ENCODE data around the gene SESN1.

Gene SESN1

DNA sequence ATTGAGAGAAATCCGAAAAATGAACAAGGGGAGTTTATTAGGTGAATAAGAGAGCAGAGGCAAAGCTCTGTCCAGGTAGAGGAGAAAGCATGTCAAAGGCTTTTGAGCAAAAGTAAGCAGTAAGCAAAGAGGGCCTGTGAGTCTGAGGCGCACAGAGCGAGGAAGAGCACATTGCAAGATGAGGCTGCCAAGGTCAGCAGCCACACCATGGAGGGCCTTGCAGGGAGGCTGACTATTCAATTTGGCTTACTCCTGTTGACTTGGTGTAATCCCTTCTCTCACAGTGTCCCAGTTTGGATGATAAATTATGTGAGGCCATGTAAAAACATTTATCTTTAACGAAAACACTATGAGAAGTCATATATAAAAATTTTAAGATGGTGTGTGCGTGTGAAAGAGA is 32.4 kb downstream of the SESN1 start:
- no peak for DNase-seq (ENCODE audit: extremely low read depth in 1 of 2, low read depth in 1 of 2)

- DNase-seq (ENCODE audit: extremely low read depth in 1 of 2, low read depth in 1 of 2): no peak
Observed at GRCh38 chr6:109060571-109060970, 34.1 kb downstream of the SESN1 start.

- no peak for DNase-seq (ENCODE audit: extremely low read depth in 1 of 2, low read depth in 1 of 2)
Observed at GRCh38 chr6:109059571-109060021, 35.0 kb downstream of the SESN1 start.

- DNase-seq (ENCODE audit: extremely low read depth in 1 of 2, low read depth in 1 of 2): no peak
Observed at GRCh38 chr6:109059153-109059552, 35.5 kb downstream of the SESN1 start.

GRCh38 chr6:109058620-109059019 is 36.0 kb downstream of the SESN1 start:
- no peak for DNase-seq (ENCODE audit: extremely low read depth in 1 of 2, low read depth in 1 of 2)

GRCh38 chr6:109056661-109057060 is 38.0 kb downstream of the SESN1 start:
- DNase-seq (ENCODE audit: extremely low read depth in 1 of 2, low read depth in 1 of 2): no peak

DNA sequence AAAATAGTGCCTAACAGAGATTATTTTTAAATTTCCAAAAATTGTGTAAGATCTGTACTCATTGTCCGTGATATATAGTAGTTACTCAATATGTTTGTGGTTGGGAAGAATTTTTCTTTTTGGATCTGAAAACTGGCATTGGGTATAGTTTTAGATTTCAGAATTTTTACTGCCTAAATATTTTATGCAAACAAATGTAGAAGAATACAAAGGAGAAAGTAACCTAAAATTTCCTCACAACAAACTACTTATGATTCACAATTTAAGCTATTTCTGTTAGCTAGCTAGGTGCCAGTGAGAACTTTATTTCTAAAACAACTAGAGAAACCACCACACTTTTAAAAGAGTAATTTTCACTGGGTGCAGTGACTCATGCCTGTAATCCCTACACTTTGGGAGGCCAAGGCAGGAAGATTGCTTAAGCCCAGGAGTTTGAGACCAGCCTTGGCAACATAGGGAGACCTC is 38.8 kb downstream of the SESN1 start:
- DNase-seq (ENCODE audit: extremely low read depth in 1 of 2, low read depth in 1 of 2): no peak

DNA sequence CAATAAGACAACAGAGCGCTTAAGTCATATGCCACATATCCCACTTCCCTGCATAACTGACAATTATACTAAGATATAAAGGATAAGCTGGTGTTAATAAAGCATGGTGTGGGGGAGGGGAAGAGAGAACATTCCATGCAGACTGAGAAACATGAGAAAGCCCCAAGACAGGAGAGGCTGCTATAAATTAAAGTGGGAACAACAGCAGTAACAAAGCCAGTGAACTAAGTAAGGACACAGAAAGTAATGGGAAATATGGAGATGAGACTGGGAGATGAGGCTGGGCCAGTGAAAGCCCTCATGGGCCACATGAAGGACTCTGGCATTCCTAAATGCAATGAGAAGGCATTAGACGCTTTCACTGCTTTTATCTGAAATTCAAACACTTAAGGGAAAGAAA is 41.3 kb downstream of the SESN1 start:
- DNase-seq (ENCODE audit: extremely low read depth in 1 of 2, low read depth in 1 of 2): no peak

- no peak for DNase-seq (ENCODE audit: extremely low read depth in 1 of 2, low read depth in 1 of 2)
Observed at GRCh38 chr6:109052852-109053251, 41.8 kb downstream of the SESN1 start.

GRCh38 chr6:109052018-109052651 is 42.5 kb downstream of the SESN1 start:
- DNase-seq (ENCODE audit: extremely low read depth in 1 of 2, low read depth in 1 of 2): no peak

- no peak for DNase-seq (ENCODE audit: extremely low read depth in 1 of 2, low read depth in 1 of 2)
Observed at GRCh38 chr6:109051301-109052017, 43.2 kb downstream of the SESN1 start.

GRCh38 chr6:109050447-109051102 is 44.1 kb downstream of the SESN1 start:
- DNase-seq (ENCODE audit: extremely low read depth in 1 of 2, low read depth in 1 of 2): no peak

GRCh38 chr6:109050012-109050411 is 44.6 kb downstream of the SESN1 start:
- no peak for DNase-seq (ENCODE audit: extremely low read depth in 1 of 2, low read depth in 1 of 2)

GRCh38 chr6:109048670-109049415 is 45.8 kb downstream of the SESN1 start:
- no peak for DNase-seq (ENCODE audit: extremely low read depth in 1 of 2, low read depth in 1 of 2)

DNA sequence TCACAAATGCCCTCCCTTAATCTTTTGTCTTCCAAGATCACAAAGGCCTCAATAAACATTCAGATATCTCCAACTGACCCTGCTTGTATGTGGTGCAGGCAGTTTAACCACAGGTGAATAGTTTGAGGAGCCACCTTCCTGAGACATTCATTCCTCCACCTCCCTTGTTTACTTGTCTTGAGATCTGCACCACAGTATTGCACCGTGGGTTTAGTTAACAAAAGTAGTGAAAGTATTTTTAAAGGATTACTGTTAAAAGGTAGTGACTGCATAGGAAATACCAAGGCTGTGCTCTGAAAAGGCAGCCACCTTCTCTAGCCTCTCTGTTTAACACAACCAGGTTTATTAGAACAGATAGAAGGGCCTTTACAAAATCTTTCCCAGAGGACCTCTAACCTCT is 46.5 kb downstream of the SESN1 start:
- no peak for DNase-seq (ENCODE audit: extremely low read depth in 1 of 2, low read depth in 1 of 2)

- no peak for DNase-seq (ENCODE audit: extremely low read depth in 1 of 2, low read depth in 1 of 2)
Observed at GRCh38 chr6:109045493-109045892, 49.2 kb downstream of the SESN1 start.

- no peak for DNase-seq (ENCODE audit: extremely low read depth in 1 of 2, low read depth in 1 of 2)
Observed at GRCh38 chr6:109039795-109040194, 54.9 kb downstream of the SESN1 start.

DNA sequence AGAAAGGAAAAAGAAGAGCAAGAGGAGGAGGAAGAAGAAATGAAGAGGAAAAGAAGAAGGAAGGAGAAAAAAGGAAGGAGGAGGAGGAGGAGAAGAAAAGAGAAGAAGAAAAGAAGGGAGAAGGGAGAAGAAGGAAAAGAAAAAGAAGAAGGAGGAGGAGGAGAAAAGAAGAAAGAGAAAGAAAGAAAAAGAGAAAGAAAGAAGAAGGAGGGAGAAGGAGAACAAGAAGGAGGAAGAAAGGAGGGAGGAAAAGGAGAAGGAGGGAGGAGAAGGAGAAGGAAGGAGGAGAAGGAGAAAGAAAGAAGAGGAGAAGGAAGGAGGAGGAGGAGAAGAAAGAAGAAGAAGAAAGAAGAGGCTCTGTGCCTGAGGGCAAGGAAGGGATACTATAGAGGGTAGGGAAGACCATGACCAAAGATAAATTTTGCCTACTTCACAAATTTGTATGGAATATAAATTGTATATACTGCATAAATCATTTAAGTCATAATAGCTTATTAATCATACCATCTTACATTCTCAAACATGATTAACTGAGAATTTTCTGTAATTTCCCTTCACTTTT is 55.7 kb downstream of the SESN1 start:
- DNase-seq (ENCODE audit: extremely low read depth in 1 of 2, low read depth in 1 of 2): no peak

DNA sequence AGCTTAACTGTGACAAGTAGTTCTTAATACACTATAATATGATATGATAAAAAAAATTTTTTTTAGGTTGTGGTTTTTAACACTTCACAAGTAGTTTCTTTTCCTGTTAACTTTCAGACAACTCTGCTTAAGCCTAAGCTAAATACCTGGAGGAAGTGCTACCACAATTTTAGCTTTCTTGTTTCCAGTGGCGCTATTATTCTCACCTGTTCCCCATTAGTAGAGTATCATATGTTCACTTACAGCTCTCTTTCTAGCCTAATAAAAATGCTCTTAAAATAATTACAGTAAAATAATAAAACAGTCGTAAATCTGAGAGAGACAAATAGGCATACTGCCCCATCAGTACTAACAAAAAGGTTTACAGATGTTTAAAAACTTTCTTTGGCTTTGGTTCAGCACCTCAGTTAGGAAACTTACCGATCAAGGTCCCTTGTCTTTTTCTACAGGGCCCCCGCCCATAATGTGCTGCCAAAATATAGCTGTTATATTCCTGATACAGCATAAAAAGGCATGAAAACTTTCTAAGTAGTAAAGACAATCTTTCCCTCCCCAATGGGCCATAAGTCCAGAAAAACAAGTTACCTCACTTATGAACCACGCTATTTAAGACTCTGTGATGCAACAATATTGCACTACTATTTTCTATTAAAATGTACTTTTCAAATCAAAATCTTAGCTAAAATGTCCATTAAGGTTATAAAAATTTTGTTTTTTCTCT is 57.9 kb downstream of the SESN1 start:
- no peak for DNase-seq (ENCODE audit: extremely low read depth in 1 of 2, low read depth in 1 of 2)

DNA sequence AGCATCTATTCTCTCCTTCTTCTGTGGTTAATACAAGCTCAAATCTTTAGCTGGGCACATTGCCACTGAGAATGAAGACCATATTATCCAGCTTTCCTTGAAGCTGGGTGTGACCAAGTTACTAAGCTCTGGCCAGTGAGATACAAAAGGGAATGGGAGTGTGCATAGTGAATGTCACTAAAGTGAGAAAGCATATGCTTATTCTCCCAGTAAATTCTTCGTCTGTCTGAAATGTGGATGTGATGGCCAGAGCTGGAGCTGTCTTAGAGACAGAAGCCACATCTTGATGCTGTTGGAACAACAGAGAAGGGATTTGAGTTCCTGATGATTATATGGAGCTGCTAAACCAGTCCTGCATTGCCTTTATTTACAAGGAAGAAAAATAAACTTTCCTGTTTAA is 60.1 kb downstream of the SESN1 start:
- DNase-seq (ENCODE audit: extremely low read depth in 1 of 2, low read depth in 1 of 2): no peak

Data from activated CD8-positive, alpha-beta memory T cell treated with anti-CD3 and anti-CD28 coated beads for 1 hour (primary cell).